Measurements from ENCODE around the gene NDFIP1. TPM values are rescaled to one million over a fixed set of nuclear protein-coding genes. Genes with fewer than 3 reads are reported as not detected.

The NDFIP1 gene
- total RNA-seq, 1 donor: 115 TPM

GRCh38 chr5:142110046-142110531 is 1.5 kb downstream of the NDFIP1 start:
- Histone ChIP-seq H3K4me3 (ENCODE audit: insufficient read depth, low read length) (peak overlapping the region; percentile 90), H3K27me3 (ENCODE audit: insufficient read depth, low read length) (no peaks in the 10 kb centered on the region), H3K9me3 (ENCODE audit: low read depth, low read length) (no peaks in the 10 kb centered on the region), H4K20me1 (ENCODE audit: insufficient read depth, low read length) (peaks cover 40% of the 10 kb centered on the region), H3K36me3 (ENCODE audit: insufficient read depth, low read length) (no peaks in the 10 kb centered on the region), H3K4me1 (ENCODE audit: insufficient read depth, low read length) (peaks cover 13% of the 10 kb centered on the region), H3K4me2 (ENCODE audit: insufficient read depth, low read length) (peak overlapping the region; percentile 98), H2AFZ (ENCODE audit: low read length) (peak overlapping the region; percentile 26), H3K79me2 (ENCODE audit: insufficient read depth, low read length) (peaks cover 60% of the 10 kb centered on the region), H3K27ac (ENCODE audit: low read depth, low read length) (peak overlapping the region; percentile 88)
- TF ChIP-seq, protein P1, sequence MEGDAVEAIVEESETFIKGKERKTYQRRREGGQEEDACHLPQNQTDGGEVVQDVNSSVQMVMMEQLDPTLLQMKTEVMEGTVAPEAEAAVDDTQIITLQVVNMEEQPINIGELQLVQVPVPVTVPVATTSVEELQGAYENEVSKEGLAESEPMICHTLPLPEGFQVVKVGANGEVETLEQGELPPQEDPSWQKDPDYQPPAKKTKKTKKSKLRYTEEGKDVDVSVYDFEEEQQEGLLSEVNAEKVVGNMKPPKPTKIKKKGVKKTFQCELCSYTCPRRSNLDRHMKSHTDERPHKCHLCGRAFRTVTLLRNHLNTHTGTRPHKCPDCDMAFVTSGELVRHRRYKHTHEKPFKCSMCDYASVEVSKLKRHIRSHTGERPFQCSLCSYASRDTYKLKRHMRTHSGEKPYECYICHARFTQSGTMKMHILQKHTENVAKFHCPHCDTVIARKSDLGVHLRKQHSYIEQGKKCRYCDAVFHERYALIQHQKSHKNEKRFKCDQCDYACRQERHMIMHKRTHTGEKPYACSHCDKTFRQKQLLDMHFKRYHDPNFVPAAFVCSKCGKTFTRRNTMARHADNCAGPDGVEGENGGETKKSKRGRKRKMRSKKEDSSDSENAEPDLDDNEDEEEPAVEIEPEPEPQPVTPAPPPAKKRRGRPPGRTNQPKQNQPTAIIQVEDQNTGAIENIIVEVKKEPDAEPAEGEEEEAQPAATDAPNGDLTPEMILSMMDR (IDR thresholded peaks at IDR 0.05; ENCODE audit: extremely low read depth, low read depth, low read length): no peak
- DNase-seq (ENCODE audit: insufficient read length, low spot score, missing footprints): peak; percentile 54

- Histone ChIP-seq H3K4me2 (ENCODE audit: insufficient read depth, low read length) (peak overlapping the region; percentile 98), H3K27me3 (ENCODE audit: insufficient read depth, low read length) (no peaks in the 10 kb centered on the region), H3K4me1 (ENCODE audit: insufficient read depth, low read length) (peaks cover 19% of the 10 kb centered on the region), H4K20me1 (ENCODE audit: insufficient read depth, low read length) (peaks cover 46% of the 10 kb centered on the region), H2AFZ (ENCODE audit: low read length) (no peak overlapping the region), H3K9me3 (ENCODE audit: low read depth, low read length) (no peaks in the 10 kb centered on the region), H3K27ac (ENCODE audit: low read depth, low read length) (no peak overlapping the region), H3K79me2 (ENCODE audit: insufficient read depth, low read length) (peaks cover 68% of the 10 kb centered on the region), H3K36me3 (ENCODE audit: insufficient read depth, low read length) (no peaks in the 10 kb centered on the region), H3K4me3 (ENCODE audit: insufficient read depth, low read length) (no peak overlapping the region)
- DNase-seq (ENCODE audit: insufficient read length, low spot score, missing footprints): no peak
- TF ChIP-seq, protein P1 (IDR thresholded peaks at IDR 0.05; ENCODE audit: extremely low read depth, low read depth, low read length): no peak
These were observed 2.6 kb downstream of the NDFIP1 start for GRCh38 chr5:142110988-142111687.

GRCh38 chr5:142114687-142115086 is 6.1 kb downstream of the NDFIP1 start:
- Histone ChIP-seq H2AFZ (ENCODE audit: low read length) (no peak overlapping the region), H3K9me3 (ENCODE audit: low read depth, low read length) (no peaks in the 10 kb centered on the region), H3K4me3 (ENCODE audit: insufficient read depth, low read length) (no peak overlapping the region), H3K27me3 (ENCODE audit: insufficient read depth, low read length) (no peaks in the 10 kb centered on the region), H3K4me2 (ENCODE audit: insufficient read depth, low read length) (no peak overlapping the region), H3K79me2 (ENCODE audit: insufficient read depth, low read length) (peaks cover 96% of the 10 kb centered on the region), H4K20me1 (ENCODE audit: insufficient read depth, low read length) (peaks cover 68% of the 10 kb centered on the region), H3K36me3 (ENCODE audit: insufficient read depth, low read length) (no peaks in the 10 kb centered on the region), H3K4me1 (ENCODE audit: insufficient read depth, low read length) (peaks cover 22% of the 10 kb centered on the region), H3K27ac (ENCODE audit: low read depth, low read length) (no peak overlapping the region)
- no peak for DNase-seq (ENCODE audit: insufficient read length, low spot score, missing footprints)
- TF ChIP-seq, protein P1 (IDR thresholded peaks at IDR 0.05; ENCODE audit: extremely low read depth, low read depth, low read length): no peak

DNA sequence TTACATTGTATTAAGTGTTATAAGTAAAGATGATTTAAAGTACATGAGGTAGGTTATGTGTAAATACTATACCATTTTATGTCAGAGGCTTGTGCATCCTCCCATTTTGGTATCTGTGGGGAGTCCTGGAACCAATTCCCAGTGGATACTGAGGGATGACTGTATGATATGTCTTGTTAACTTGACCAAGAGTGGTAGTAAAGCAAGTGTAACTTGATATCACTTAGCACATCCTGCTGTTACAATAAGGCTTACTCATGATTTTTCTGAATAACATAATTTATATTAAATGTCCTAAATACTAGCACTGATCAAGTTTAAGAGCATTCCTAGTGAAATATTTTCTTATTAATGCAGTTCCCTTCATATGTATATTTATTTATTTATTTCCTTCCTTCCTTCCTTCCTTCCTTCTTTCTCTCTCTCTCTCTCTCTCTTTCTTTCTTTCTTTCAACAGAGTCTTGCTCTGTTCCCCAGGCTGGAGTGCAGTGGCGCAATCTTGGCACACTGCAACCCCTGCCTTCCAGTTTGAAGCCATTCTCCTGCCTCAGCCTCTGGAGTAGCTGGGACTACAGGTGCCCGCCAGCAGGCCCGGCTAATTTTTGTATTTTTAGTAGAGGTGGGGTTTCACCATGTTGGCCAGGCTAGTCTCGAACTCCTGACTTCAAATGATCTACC is 7.5 kb downstream of the NDFIP1 start:
- Histone ChIP-seq H2AFZ (ENCODE audit: low read length) (no peak overlapping the region), H3K4me3 (ENCODE audit: insufficient read depth, low read length) (no peak overlapping the region), H3K4me1 (ENCODE audit: insufficient read depth, low read length) (peaks cover 14% of the 10 kb centered on the region), H4K20me1 (ENCODE audit: insufficient read depth, low read length) (peaks cover 68% of the 10 kb centered on the region), H3K27me3 (ENCODE audit: insufficient read depth, low read length) (no peaks in the 10 kb centered on the region), H3K79me2 (ENCODE audit: insufficient read depth, low read length) (peaks cover 96% of the 10 kb centered on the region), H3K36me3 (ENCODE audit: insufficient read depth, low read length) (no peaks in the 10 kb centered on the region), H3K27ac (ENCODE audit: low read depth, low read length) (no peak overlapping the region), H3K4me2 (ENCODE audit: insufficient read depth, low read length) (no peak overlapping the region), H3K9me3 (ENCODE audit: low read depth, low read length) (no peaks in the 10 kb centered on the region)
- TF ChIP-seq, protein P1 (IDR thresholded peaks at IDR 0.05; ENCODE audit: extremely low read depth, low read depth, low read length): no peak
- DNase-seq (ENCODE audit: insufficient read length, low spot score, missing footprints): peak; percentile 52
